Panc1 (cell line): Measurements from ENCODE around the gene PET100. TPM values are rescaled to one million over a fixed set of nuclear protein-coding genes. Genes with fewer than 3 reads are reported as not detected.
A peak's percentile ranks its signal among the peaks of the same experiment; 100 is the strongest.

Experiments
- ATAC-seq: fragments of 200-7000 bp; cut with Tn5 transposase; 2 replicates; pipeline ENCODE4 v1.9.1; 2020; ENCODE audit warnings: mild to moderate bottlenecking, moderate library complexity
- BruUV-seq: library from RNA; stranded (reverse); fragments of 400-500 nt; replicated peaks from 2 replicates; lab custom pipeline; 2021; lab: Mats Ljungman, UMichigan
- CTCF ChIA-PET: fragments of 300-600 bp; sonication (Branson Sonifier 250); formaldehyde crosslinking; loops from one replicate; lab custom pipeline; 2022; ENCODE audit warnings: antibody characterized with exemption; lab: Charles Lee
- POLR2A ChIA-PET: fragments of 300-600 bp; sonication (Branson Sonifier 250); formaldehyde crosslinking; loops from one replicate; lab custom pipeline; 2022; ENCODE audit warnings: antibody characterized with exemption; lab: Charles Lee
- DNase-seq: peaks from one replicate; pipeline ENCODE4 v3.0.0-alpha.2; 2010; ENCODE audit warnings: low read depth, low spot score
- H3K27ac ChIP-seq: 2 replicates; pipeline ENCODE4 v1.5.1; 2011; ENCODE audit warnings: mild to moderate bottlenecking, low read length, inconsistent platforms
- H3K27me3 ChIP-seq: fragments of 200-500 bp; sonication (Bioruptor generic); 2 replicates; pipeline ENCODE4 v1.6.0; 2014; ENCODE audit warnings: low read length, inconsistent platforms; ENCODE audit not compliant: control insufficient read depth, insufficient read depth
- H3K36me3 ChIP-seq: fragments of 200-500 bp; sonication (Bioruptor generic); 2 replicates; pipeline ENCODE4 v1.5.1; 2014; ENCODE audit warnings: inconsistent platforms, mild to moderate bottlenecking, low read length, moderate library complexity; ENCODE audit not compliant: control insufficient read depth, insufficient read depth
- H3K4me1 ChIP-seq: 2 replicates; pipeline ENCODE4 v1.5.1; 2011; ENCODE audit warnings: inconsistent platforms, mild to moderate bottlenecking, low read length, moderate library complexity; ENCODE audit not compliant: control insufficient read depth, insufficient read depth
- H3K4me3 ChIP-seq, 2 experiments: 2 replicates each; pipeline ENCODE4 v1.5.1; 2011 to 2012; ENCODE audit warnings: low read depth in 2 of 2, low read length in 2 of 2, mild to moderate bottlenecking in 2 of 2, inconsistent platforms in 1 of 2, moderate library complexity in 1 of 2
- H3K9me3 ChIP-seq: fragments of 200-500 bp; sonication (Bioruptor generic); 2 replicates; pipeline ENCODE4 v1.5.1; 2014; ENCODE audit warnings: low read depth, mild to moderate bottlenecking, inconsistent platforms, low read length, moderate library complexity; ENCODE audit not compliant: control insufficient read depth, insufficient read depth
- POLR2AphosphoS5 ChIP-seq: IDR thresholded peaks from 2 replicates; pipeline ENCODE4 v1.6.1; 2012; ENCODE audit warnings: mild to moderate bottlenecking, low read depth, low read length, moderate library complexity
- SIN3A ChIP-seq: IDR thresholded peaks from 2 replicates; pipeline ENCODE4 v1.6.1; 2012; ENCODE audit warnings: low read depth, mild to moderate bottlenecking, low read length, moderate library complexity, borderline replicate concordance; ENCODE audit not compliant: insufficient read depth
- TCF7L2 ChIP-seq: IDR thresholded peaks from 2 replicates; pipeline ENCODE4 v1.6.1; 2011; ENCODE audit warnings: mild to moderate bottlenecking, low read depth, low read length, inconsistent platforms
- in situ Hi-C: cut with HindIII; loops from 2 replicates; pipeline ENCODE4 v1.10.0; 2016; ENCODE audit warnings: low sequenced_read_pairs, low pct_unique_long_range_greater_than_20kb
- intact Hi-C: fragments of 100-400 bp; cut with micrococcal nuclease; formaldehyde crosslinking; loops from one replicate; pipeline ENCODE4 v1.10.0; 2022; ENCODE audit not compliant: unreplicated experiment
- total RNA-seq: library from RNA; stranded (reverse); gene quantifications from one replicate; pipeline ENCODE4 v1.2.1, GENCODE V29; 2021; ENCODE audit not compliant: unreplicated experiment
- TF ChIP-seq, protein P1 (sequence below), 2 experiments: IDR thresholded peaks; 2 replicates each; pipeline ENCODE4 v1.6.1; 2011 to 2012; ENCODE audit warnings: low read depth in 2 of 2, control low read depth in 1 of 2, low read length in 1 of 2, mild to moderate bottlenecking in 1 of 2, moderate library complexity in 1 of 2; ENCODE audit not compliant: insufficient read depth in 1 of 2
- TF ChIP-seq, protein P2 (sequence below): fragments of 450-650 bp; IDR thresholded peaks from 2 replicates; pipeline ENCODE4 v1.5.1; 2017; ENCODE audit warnings: mild to moderate bottlenecking

PET100 gene
- total RNA-seq, 1 experiment from 2014 or later = 109 TPM

DNA sequence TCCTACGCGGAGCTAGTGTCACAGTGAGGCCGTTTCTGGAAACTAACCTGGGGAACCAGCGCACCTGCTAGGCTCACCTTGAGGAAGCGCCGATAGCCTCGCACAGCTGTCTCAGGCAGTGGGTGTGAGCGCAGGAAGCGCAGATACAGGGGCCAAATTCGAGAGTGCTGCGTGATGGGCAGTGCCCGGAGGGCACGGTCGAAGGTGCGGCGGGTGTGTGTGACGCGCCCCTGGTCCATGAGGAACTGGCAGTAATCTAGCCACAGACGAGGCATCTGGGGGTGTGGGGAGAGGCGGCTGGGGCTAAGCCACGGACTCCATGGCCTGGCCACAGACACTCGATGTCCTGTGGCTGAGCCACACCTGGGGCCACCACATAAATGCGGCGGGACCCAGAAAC, 2.4 kb upstream of the PET100 start:
- H3K4me1 ChIP-seq = peaks cover 9% of the 10 kb centered on the region; the same call in 1 of the 2 replicates
- peaks cover 11% of the 10 kb centered on the region; the same call in 1 of the 2 replicates for H3K36me3 ChIP-seq
- H3K9me3 ChIP-seq = no peaks in the 10 kb centered on the region
- in situ Hi-C loops (no loop called here), intact Hi-C loops (no loop called here)
- TF ChIP-seq, protein P1, sequence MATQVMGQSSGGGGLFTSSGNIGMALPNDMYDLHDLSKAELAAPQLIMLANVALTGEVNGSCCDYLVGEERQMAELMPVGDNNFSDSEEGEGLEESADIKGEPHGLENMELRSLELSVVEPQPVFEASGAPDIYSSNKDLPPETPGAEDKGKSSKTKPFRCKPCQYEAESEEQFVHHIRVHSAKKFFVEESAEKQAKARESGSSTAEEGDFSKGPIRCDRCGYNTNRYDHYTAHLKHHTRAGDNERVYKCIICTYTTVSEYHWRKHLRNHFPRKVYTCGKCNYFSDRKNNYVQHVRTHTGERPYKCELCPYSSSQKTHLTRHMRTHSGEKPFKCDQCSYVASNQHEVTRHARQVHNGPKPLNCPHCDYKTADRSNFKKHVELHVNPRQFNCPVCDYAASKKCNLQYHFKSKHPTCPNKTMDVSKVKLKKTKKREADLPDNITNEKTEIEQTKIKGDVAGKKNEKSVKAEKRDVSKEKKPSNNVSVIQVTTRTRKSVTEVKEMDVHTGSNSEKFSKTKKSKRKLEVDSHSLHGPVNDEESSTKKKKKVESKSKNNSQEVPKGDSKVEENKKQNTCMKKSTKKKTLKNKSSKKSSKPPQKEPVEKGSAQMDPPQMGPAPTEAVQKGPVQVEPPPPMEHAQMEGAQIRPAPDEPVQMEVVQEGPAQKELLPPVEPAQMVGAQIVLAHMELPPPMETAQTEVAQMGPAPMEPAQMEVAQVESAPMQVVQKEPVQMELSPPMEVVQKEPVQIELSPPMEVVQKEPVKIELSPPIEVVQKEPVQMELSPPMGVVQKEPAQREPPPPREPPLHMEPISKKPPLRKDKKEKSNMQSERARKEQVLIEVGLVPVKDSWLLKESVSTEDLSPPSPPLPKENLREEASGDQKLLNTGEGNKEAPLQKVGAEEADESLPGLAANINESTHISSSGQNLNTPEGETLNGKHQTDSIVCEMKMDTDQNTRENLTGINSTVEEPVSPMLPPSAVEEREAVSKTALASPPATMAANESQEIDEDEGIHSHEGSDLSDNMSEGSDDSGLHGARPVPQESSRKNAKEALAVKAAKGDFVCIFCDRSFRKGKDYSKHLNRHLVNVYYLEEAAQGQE (IDR thresholded peaks at IDR 0.05; ENCODE audit: insufficient read depth in 1 of 2, low read depth in 2 of 2, low read length in 1 of 2) = no peak
- TF ChIP-seq TCF7L2 (no peak), POLR2AphosphoS5 (no peak), SIN3A (no peak)
- no peak overlapping the region for H3K4me3 ChIP-seq
- BruUV-seq = no TSS peak
- CTCF ChIA-PET = no interaction called here
- no peak for DNase-seq
- POLR2A ChIA-PET = no interaction called here
- H3K27me3 ChIP-seq = no peaks in the 10 kb centered on the region
- no peak for ATAC-seq
- H3K27ac ChIP-seq = no peak overlapping the region

DNA sequence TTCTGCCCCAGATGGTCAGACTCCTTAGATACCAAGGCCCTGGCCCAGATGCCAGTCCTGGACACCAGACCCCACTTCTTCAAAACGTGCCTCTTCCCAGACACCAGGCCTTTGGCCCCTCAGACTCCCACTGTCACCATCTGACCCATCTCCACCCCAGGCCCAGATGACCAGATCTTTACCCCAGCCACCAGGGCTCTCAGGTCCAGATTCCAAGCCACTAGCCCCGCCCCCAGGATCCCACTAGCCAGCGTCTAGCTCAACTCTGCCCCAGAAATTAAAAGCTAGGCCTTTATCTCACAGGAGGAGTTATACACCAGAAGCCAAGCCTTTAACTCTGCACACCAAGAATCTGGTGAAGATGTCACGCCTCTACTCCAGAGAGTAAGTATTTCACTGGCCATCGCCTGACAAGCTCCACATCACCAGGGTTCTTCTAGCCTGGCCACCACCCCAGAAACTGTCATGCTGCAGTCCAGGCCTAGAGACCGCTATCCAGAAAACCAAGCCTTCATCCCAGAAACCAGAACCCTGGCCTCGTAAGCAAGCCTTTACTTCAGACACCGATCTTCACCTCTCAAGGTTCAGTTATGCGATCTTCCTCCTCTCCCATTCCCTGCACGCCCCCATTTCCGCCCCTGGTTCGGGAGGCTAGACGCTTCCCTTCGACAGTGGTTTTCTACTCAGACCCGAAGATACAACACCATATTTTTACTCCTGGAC, 843 bp upstream of the PET100 start:
- Histone ChIP-seq H3K27me3 (no peaks in the 10 kb centered on the region), H3K36me3 (peaks cover 11% of the 10 kb centered on the region; the same call in 1 of the 2 replicates), H3K4me3 (peak overlapping the region; percentile 100), H3K4me1 (peaks cover 9% of the 10 kb centered on the region; the same call in 1 of the 2 replicates), H3K9me3 (no peaks in the 10 kb centered on the region), H3K27ac (peak overlapping the region; percentile 92)
- BruUV-seq = TSS peak; percentile 96
- ChIA-PET CTCF (interaction anchor here (0.6 to 0.8 kb wide), 2 partner anchors 70 to 275 kb away, joined by 3 to 10 read pairs; no protein-coding TSS in a partner anchor), POLR2A (interaction anchor here (0.5 kb wide), 2 partner anchors 221 to 559 kb away, joined by 3 to 9 read pairs; partner anchors contain the start of gene ZNF557)
- ATAC-seq (no peak), DNase-seq (no peak)
- intact Hi-C loops = no loop called here
- in situ Hi-C loops = no loop called here
- TF ChIP-seq SIN3A (no peak), POLR2AphosphoS5 (no peak), TCF7L2 (no peak)
- TF ChIP-seq, protein P1 (IDR thresholded peaks at IDR 0.05; ENCODE audit: insufficient read depth in 1 of 2, low read depth in 2 of 2, low read length in 1 of 2) = no peak
- TF ChIP-seq, protein P2, sequence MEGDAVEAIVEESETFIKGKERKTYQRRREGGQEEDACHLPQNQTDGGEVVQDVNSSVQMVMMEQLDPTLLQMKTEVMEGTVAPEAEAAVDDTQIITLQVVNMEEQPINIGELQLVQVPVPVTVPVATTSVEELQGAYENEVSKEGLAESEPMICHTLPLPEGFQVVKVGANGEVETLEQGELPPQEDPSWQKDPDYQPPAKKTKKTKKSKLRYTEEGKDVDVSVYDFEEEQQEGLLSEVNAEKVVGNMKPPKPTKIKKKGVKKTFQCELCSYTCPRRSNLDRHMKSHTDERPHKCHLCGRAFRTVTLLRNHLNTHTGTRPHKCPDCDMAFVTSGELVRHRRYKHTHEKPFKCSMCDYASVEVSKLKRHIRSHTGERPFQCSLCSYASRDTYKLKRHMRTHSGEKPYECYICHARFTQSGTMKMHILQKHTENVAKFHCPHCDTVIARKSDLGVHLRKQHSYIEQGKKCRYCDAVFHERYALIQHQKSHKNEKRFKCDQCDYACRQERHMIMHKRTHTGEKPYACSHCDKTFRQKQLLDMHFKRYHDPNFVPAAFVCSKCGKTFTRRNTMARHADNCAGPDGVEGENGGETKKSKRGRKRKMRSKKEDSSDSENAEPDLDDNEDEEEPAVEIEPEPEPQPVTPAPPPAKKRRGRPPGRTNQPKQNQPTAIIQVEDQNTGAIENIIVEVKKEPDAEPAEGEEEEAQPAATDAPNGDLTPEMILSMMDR = no peak
